Activated naive CD4-positive, alpha-beta T cell (primary cell): ENCODE measurements around the gene SOBP.
"Not testable (repeated sequence)": the region's sequence is repeated elsewhere in the genome, so short reads cannot be mapped to it uniquely, and the experiment has no call there.

ENCODE experiments used
- DNase-seq, 4 experiments: peaks; one replicate each; lab custom pipeline; 2025; lab: John Stamatoyannopoulos, UW

SOBP gene

DNA sequence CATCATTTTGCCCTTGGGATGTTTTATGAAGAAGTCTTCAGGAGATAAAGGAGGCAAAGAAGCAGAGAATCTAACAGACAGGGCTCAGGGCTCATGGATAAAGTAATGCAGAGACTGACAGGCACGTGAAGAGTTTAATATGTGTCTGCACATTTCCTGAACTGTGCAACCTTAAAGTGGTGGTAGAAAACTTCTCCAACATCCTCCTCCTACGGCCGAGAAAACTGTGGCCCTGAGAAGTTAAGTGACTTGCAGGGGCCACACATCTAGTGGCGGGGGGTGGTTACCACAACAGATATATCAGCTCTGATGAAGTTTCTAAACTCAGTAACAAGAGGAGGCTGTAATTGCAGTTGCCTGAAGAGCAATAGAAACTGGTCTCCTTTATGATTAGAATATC is 61.0 kb downstream of the SOBP start:
- DNase-seq, result no peak

GRCh38 chr6:107553121-107553520 is 63.2 kb downstream of the SOBP start:
- DNase-seq, result not testable (repeated sequence)

GRCh38 chr6:107554326-107554725 is 64.4 kb downstream of the SOBP start:
- no peak for DNase-seq

DNA sequence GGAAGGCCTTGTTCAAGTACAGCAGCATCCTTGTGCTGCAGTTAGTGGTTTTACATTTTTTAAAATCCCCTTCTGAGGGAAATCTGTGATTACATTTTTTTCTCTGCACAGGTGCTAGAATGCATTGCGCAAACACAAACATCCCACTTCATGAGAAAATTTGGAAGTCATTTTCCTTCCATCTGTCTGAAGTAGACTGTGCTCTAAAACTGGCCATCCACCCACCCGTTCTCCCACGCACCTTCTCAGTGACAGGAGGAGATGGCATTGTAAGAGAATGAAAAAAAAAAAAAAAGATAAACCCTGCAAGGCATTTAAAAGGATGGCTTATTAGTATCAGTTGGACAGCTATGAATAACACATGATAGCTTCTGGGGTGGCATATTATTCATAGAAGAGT is 65.0 kb downstream of the SOBP start:
- DNase-seq, result no peak

- no peak for DNase-seq
Observed at GRCh38 chr6:107555449-107555848, 65.5 kb downstream of the SOBP start.

DNA sequence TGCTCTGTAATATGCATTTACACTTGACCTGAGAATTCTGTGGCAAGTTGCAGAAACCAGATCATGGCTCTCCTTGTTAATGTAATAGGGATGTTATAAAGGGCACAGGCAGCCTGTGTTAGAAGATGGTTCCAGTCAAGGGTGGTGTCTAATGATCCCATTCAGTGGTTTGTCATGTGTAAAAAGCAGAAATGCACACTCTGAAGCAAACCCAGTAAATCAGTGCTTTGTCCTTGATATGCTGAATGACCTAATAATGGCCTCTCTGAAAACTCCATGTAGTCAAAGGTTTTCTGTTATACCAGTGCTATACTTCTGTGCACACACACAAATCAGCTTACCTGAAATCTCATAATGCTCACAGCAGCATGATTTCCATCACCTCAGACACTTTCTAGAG is 66.2 kb downstream of the SOBP start:
- no peak for DNase-seq

- DNase-seq, result no peak
Observed at GRCh38 chr6:107557698-107558097, 67.8 kb downstream of the SOBP start.

DNA sequence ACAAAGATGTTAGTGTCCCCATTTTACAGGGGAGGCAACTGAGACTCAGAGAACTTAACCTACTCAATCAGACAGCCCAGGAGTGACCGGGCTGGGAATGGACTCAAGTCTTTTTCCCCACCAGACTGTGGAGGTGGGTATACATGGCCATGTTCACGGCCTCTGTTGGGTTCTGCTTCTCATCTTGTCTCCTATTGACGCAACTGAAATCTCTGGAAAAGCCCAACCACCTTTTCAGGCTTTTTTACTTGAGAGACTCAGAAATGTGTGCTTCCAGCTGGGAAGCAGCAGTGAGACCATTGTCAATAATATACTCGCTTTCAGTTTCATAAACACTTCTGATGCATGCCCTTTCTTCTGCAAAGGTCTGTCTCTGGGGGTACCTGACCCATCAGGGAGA is 70.7 kb downstream of the SOBP start:
- DNase-seq, result no peak

DNA sequence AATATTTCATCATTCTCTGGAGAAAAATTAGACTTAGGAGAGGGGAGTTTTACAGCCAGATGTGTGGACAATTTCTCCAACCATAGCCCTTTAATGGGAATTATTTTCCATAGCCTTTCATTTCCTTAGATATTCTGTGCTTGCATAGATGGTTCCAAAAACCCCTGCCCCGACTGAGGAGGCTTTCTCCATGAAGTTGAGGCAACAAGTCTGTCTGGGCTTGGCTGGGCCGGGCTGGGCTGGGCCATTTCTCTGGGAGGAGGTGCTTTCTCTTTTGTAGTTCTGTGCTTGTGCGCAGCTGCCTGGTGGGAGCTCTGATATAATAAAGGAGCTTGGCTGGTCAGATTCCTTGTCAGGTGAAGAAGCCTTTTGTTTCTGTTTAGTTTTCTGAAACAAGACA is 71.4 kb downstream of the SOBP start:
- DNase-seq, result no peak

GRCh38 chr6:107563694-107564588 is 74.0 kb downstream of the SOBP start:
- DNase-seq, result no peak

GRCh38 chr6:107564589-107564951 is 74.7 kb downstream of the SOBP start:
- DNase-seq, result no peak

- DNase-seq, result no peak
Observed at GRCh38 chr6:107565165-107565723, 75.3 kb downstream of the SOBP start.

- DNase-seq, result no peak
Observed at GRCh38 chr6:107567643-107568042, 77.7 kb downstream of the SOBP start.

DNA sequence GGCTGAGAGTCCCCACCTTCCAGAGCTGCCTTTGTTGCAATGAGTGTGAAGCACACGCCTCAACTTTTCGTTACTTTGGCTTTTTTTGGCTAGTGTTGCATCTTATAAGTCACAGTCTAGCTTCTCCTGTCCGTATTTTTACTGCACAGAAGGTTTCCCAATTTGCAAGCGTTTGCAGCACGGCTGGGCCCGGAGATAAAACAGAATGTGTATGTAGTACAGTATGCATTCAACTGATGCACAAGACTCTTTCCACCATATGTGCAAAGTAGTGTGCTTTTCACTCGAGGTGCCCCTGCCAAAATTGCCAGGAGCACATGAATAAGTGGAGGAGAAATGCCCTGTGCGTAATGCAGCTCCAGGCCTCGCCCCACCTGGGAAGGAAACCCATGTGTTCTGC is 79.6 kb downstream of the SOBP start:
- no peak for DNase-seq

- no peak for DNase-seq
Observed at GRCh38 chr6:107571354-107571753, 81.4 kb downstream of the SOBP start.

- no peak for DNase-seq
Observed at GRCh38 chr6:107572886-107573285, 83.0 kb downstream of the SOBP start.

DNA sequence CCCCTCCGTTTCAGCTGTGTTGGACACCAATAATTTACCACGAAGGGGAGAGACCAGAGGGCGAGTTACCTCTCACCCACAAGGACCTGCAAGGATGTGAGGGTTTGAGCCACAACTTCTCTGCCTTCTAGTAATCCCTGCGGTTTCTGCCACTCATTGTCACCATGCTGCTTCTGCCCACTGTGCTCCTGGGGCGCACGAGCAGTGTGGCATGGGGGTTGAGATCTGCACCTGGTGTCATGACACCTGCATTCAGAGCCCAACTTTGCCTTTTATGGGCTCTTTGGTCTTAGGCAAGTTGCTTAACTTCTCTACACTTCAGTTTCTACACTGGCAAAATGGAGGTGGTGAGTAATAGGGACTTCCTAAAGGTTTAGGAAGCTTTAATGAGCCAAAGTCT is 84.9 kb downstream of the SOBP start:
- no peak for DNase-seq

GRCh38 chr6:107576852-107577251 is 86.9 kb downstream of the SOBP start:
- DNase-seq, result no peak

GRCh38 chr6:107578642-107579341 is 88.9 kb downstream of the SOBP start:
- no peak for DNase-seq

DNA sequence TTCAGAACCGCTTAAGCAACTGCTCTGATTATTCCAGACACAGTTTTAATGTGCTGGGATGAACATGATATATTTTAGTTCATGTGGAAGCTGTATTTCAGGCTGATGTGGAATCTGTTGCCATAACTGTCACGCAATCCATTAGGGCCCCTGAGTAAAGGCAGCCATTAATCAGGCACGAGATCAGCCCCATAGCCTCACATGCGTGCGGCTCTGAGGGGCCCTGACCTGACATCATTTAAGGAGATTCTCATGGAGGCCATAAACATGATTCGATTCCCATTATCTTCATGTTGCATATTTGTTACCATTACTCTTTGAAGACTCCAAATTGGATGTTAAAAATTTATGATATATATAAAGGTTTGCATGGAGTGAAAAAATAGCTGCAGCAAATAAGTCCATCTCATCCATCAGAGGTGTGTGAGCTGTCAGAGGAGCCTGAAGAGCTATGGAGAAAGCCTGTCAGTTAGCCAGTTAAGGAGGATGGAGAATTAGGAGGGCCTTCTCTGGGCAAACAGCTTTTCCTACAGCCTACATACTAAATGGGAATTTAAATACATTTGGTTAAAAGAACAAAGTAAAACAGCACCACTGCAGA is 89.6 kb downstream of the SOBP start:
- DNase-seq, result no peak

DNA sequence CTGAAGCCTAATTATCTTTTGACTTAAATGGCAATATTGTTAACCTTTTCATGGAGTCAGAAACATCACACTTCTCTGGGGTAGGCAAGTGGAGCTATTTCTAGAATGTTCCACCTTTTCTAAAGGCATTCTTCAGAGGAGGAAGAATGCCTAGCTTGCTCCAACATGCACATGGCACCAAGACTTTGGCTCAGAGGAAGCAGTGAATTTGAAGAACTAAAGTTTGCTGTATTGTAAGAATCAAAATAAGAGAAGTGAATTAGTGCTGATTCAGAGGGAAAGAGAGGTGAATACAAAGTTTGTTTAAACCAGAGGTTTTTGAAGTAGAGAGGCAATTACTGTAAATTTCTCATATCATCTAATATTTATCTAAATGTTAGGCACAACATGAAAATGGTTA is 92.2 kb downstream of the SOBP start:
- DNase-seq, result no peak

GRCh38 chr6:107584726-107585125 is 94.8 kb downstream of the SOBP start:
- no peak for DNase-seq
